ENCODE measurements around the gene CNTNAP2.

The CNTNAP2 gene

GRCh38 chr7:146922782-146923181, 806.2 kb downstream of the CNTNAP2 start:
- ChIA-PET CTCF (no interaction called here), POLR2A (no interaction called here)

GRCh38 chr7:146926841-146927240, 810.2 kb downstream of the CNTNAP2 start:
- DNase-seq (ENCODE audit: extremely low spot score) = no peak
- ChIA-PET CTCF (no interaction called here), POLR2A (interaction anchor here (0.6 kb wide), 1 partner anchor 781 kb away, joined by 3 read pairs; no protein-coding TSS in a partner anchor)
- no peak for TF ChIP-seq CTBP1 (IDR thresholded peaks at IDR 0.05; ENCODE audit: borderline replicate concordance)
- no peak for TF ChIP-seq ZNF384 (IDR thresholded peaks at IDR 0.05)
- no peak for TF ChIP-seq HDGF (IDR thresholded peaks at IDR 0.05; ENCODE audit: borderline replicate concordance)
- no peak for TF ChIP-seq PKNOX1 (IDR thresholded peaks at IDR 0.05)
- no peak for TF ChIP-seq SUZ12 (IDR thresholded peaks at IDR 0.05)
- TF ChIP-seq FOXM1 (IDR thresholded peaks at IDR 0.05; ENCODE audit: borderline replicate concordance) = no peak
- TF ChIP-seq ARNT (IDR thresholded peaks at IDR 0.05) = no peak
- no peak for TF ChIP-seq L3MBTL2 (conservative IDR thresholded peaks at IDR 0.05)
- no peak for TF ChIP-seq FOXA1 (IDR thresholded peaks at IDR 0.05)
- no peak for TF ChIP-seq LEF1 (IDR thresholded peaks at IDR 0.05; ENCODE audit: borderline replicate concordance)
- TF ChIP-seq ELF4 (IDR thresholded peaks at IDR 0.05) = no peak
- no peak for TF ChIP-seq SP1 (IDR thresholded peaks at IDR 0.05)
- TF ChIP-seq NFRKB (IDR thresholded peaks at IDR 0.05) = no peak
- no peak for TF ChIP-seq TARDBP (IDR thresholded peaks at IDR 0.05)

More at GRCh38 chr7:146922782-146923181, 806.2 kb downstream of the CNTNAP2 start:
- no peak for DNase-seq (ENCODE audit: extremely low spot score)
- TF ChIP-seq FOXA1 (IDR thresholded peaks at IDR 0.05) (no peak), LEF1 (IDR thresholded peaks at IDR 0.05; ENCODE audit: borderline replicate concordance) (no peak), ARNT (IDR thresholded peaks at IDR 0.05) (no peak), CTBP1 (IDR thresholded peaks at IDR 0.05; ENCODE audit: borderline replicate concordance) (no peak), FOXM1 (IDR thresholded peaks at IDR 0.05; ENCODE audit: borderline replicate concordance) (no peak), ELF4 (IDR thresholded peaks at IDR 0.05) (no peak)

- CTCF ChIA-PET = no interaction called here
- POLR2A ChIA-PET = interaction anchor here (0.9 kb wide), 1 partner anchor 24 kb away, joined by 3 read pairs; no protein-coding TSS in a partner anchor
- DNase-seq (ENCODE audit: extremely low spot score) = no peak
- no peak for TF ChIP-seq HDGF (IDR thresholded peaks at IDR 0.05; ENCODE audit: borderline replicate concordance)
- no peak for TF ChIP-seq LEF1 (IDR thresholded peaks at IDR 0.05; ENCODE audit: borderline replicate concordance)
- no peak for TF ChIP-seq ZNF384 (IDR thresholded peaks at IDR 0.05)
Observed at GRCh38 chr7:146937836-146938235, 821.2 kb downstream of the CNTNAP2 start.

GRCh38 chr7:146943483-146943882, 826.9 kb downstream of the CNTNAP2 start:
- CTCF ChIA-PET = interaction anchor here (0.6 to 1.0 kb wide), 2 partner anchors 18 to 22 kb away, joined by 3 to 4 read pairs; no protein-coding TSS in a partner anchor
- POLR2A ChIA-PET = no interaction called here
- no peak for TF ChIP-seq ELF4 (IDR thresholded peaks at IDR 0.05)
- TF ChIP-seq LEF1 (IDR thresholded peaks at IDR 0.05; ENCODE audit: borderline replicate concordance) = no peak
- TF ChIP-seq CTBP1 (IDR thresholded peaks at IDR 0.05; ENCODE audit: borderline replicate concordance) = no peak
- no peak for TF ChIP-seq HDGF (IDR thresholded peaks at IDR 0.05; ENCODE audit: borderline replicate concordance)
- TF ChIP-seq FOXK2 (IDR thresholded peaks at IDR 0.05) = no peak
- TF ChIP-seq ARNT (IDR thresholded peaks at IDR 0.05) = no peak
- no peak for DNase-seq (ENCODE audit: extremely low spot score)

GRCh38 chr7:146948703-146949102, 832.1 kb downstream of the CNTNAP2 start:
- POLR2A ChIA-PET = no interaction called here
- CTCF ChIA-PET = interaction anchor here (0.5 kb wide), 1 partner anchor 13 kb away, joined by 3 read pairs; no protein-coding TSS in a partner anchor
- DNase-seq (ENCODE audit: extremely low spot score) = no peak
- TF ChIP-seq ZNF384 (IDR thresholded peaks at IDR 0.05) = no peak
- no peak for TF ChIP-seq ELF4 (IDR thresholded peaks at IDR 0.05)
- TF ChIP-seq NFRKB (IDR thresholded peaks at IDR 0.05) = no peak
- no peak for TF ChIP-seq ARNT (IDR thresholded peaks at IDR 0.05)
- no peak for TF ChIP-seq FOXA1 (IDR thresholded peaks at IDR 0.05)
- TF ChIP-seq L3MBTL2 (conservative IDR thresholded peaks at IDR 0.05) = no peak
- no peak for TF ChIP-seq SUZ12 (IDR thresholded peaks at IDR 0.05)
- no peak for TF ChIP-seq CTBP1 (IDR thresholded peaks at IDR 0.05; ENCODE audit: borderline replicate concordance)
- TF ChIP-seq BHLHE40 (IDR thresholded peaks at IDR 0.05; ENCODE audit: borderline replicate concordance) = no peak
- no peak for TF ChIP-seq LEF1 (IDR thresholded peaks at IDR 0.05; ENCODE audit: borderline replicate concordance)
- no peak for TF ChIP-seq SP1 (IDR thresholded peaks at IDR 0.05)

- TF ChIP-seq SP1 (IDR thresholded peaks at IDR 0.05) (no peak), HDGF (IDR thresholded peaks at IDR 0.05; ENCODE audit: borderline replicate concordance) (no peak), FOXK2 (IDR thresholded peaks at IDR 0.05) (no peak), FOXM1 (IDR thresholded peaks at IDR 0.05; ENCODE audit: borderline replicate concordance) (no peak), ARNT (IDR thresholded peaks at IDR 0.05) (no peak), NFRKB (IDR thresholded peaks at IDR 0.05) (no peak), TARDBP (IDR thresholded peaks at IDR 0.05) (no peak), SUZ12 (IDR thresholded peaks at IDR 0.05) (no peak), PKNOX1 (IDR thresholded peaks at IDR 0.05) (no peak), BHLHE40 (IDR thresholded peaks at IDR 0.05; ENCODE audit: borderline replicate concordance) (no peak), ZNF384 (IDR thresholded peaks at IDR 0.05) (no peak), L3MBTL2 (conservative IDR thresholded peaks at IDR 0.05) (no peak)
- DNase-seq (ENCODE audit: extremely low spot score) = no peak
- ChIA-PET POLR2A (no interaction called here), CTCF (no interaction called here)
Observed at GRCh38 chr7:146956321-146956720, 839.7 kb downstream of the CNTNAP2 start.

GRCh38 chr7:146956853-146957252, 840.3 kb downstream of the CNTNAP2 start:
- DNase-seq (ENCODE audit: extremely low spot score) = no peak
- TF ChIP-seq TARDBP (IDR thresholded peaks at IDR 0.05) (no peak), BHLHE40 (IDR thresholded peaks at IDR 0.05; ENCODE audit: borderline replicate concordance) (no peak), ARNT (IDR thresholded peaks at IDR 0.05) (no peak), LEF1 (IDR thresholded peaks at IDR 0.05; ENCODE audit: borderline replicate concordance) (no peak), FOXK2 (IDR thresholded peaks at IDR 0.05) (no peak)
- ChIA-PET CTCF (no interaction called here), POLR2A (no interaction called here)
